Upper lobe of right lung (tissue), 1 donor: ENCODE results near the gene NUMA1. TPM values are rescaled to one million over a fixed set of nuclear protein-coding genes. Genes with fewer than 3 reads are reported as not detected.

Source experiments
- ATAC-seq: fragments of 200-7000 bp; cut with Tn5 transposase; one replicate; pipeline ENCODE4 v1.9.1; 2020; ENCODE audit warnings: mild to moderate bottlenecking, moderate library complexity
- DNase-seq: peaks from one replicate; pipeline ENCODE4 v3.0.0-alpha.2; 2020
- H3K27ac ChIP-seq: fragments of 200-600 bp; one replicate; pipeline ENCODE4 v1.8.0; 2022
- H3K27me3 ChIP-seq: fragments of 200-600 bp; one replicate; pipeline ENCODE4 v1.8.0; 2022; ENCODE audit warnings: mild to moderate bottlenecking
- H3K36me3 ChIP-seq: fragments of 200-600 bp; one replicate; pipeline ENCODE4 v1.8.0; 2022
- H3K4me1 ChIP-seq: fragments of 200-600 bp; one replicate; pipeline ENCODE4 v1.8.0; 2022
- H3K4me3 ChIP-seq: fragments of 200-600 bp; one replicate; pipeline ENCODE4 v1.8.0; 2022; ENCODE audit warnings: mild to moderate bottlenecking
- H3K9me3 ChIP-seq: fragments of 200-600 bp; one replicate; pipeline ENCODE4 v1.8.0; 2022
- CTCF ChIP-seq: fragments of 200-600 bp; IDR thresholded peaks from one replicate; pipeline ENCODE4 v1.8.0; 2022; ENCODE audit warnings: antibody characterized with exemption
- intact Hi-C: fragments of 100-400 bp; cut with DNase I; formaldehyde crosslinking; loops from one replicate; pipeline ENCODE4 v1.11.0; 2022
- total RNA-seq: library from RNA; stranded (reverse); fragmentation: NEBNext Ultra II Directional; extraction: Animal tissue kit (Norgen Biotek cat#: 25700); gene quantifications from one replicate; pipeline ENCODE4 v1.2.1, GENCODE V29; 2021
- donor health status: DM: no; HTN: yes; CAD: no; lungs with severe emphysema.

NUMA1 gene
- total RNA-seq, 1 donor from 2014 or later = 192 TPM

GRCh38 chr11:72085621-72086351 is 5.4 kb upstream of the NUMA1 start:
- Histone ChIP-seq H3K9me3 (no peaks in the 10 kb centered on the region), H3K4me1 (peaks cover 10% of the 10 kb centered on the region), H3K27ac (no peak overlapping the region), H3K27me3 (no peaks in the 10 kb centered on the region), H3K4me3 (no peak overlapping the region), H3K36me3 (peaks cover 29% of the 10 kb centered on the region)
- DNase-seq = no peak
- no peak for ATAC-seq
- no peak for TF ChIP-seq CTCF
- intact Hi-C loops = loop anchor here (5.0 kb wide), 1 partner anchor 58 kb away; no protein-coding TSS in a partner anchor

- intact Hi-C loops = loop anchor here (5.0 kb wide), 1 partner anchor 58 kb away; no protein-coding TSS in a partner anchor
These were observed 4.6 kb upstream of the NUMA1 start for GRCh38 chr11:72084965-72085364.

GRCh38 chr11:72084076-72084475 is 3.7 kb upstream of the NUMA1 start:
- Histone ChIP-seq H3K4me3 (no peak overlapping the region), H3K4me1 (peaks cover 16% of the 10 kb centered on the region), H3K36me3 (peaks cover 19% of the 10 kb centered on the region), H3K27me3 (no peaks in the 10 kb centered on the region), H3K9me3 (no peaks in the 10 kb centered on the region), H3K27ac (no peak overlapping the region)
- intact Hi-C loops = no loop called here
- ATAC-seq (no peak), DNase-seq (no peak)
- TF ChIP-seq CTCF = no peak

More at GRCh38 chr11:72084965-72085364, 4.6 kb upstream of the NUMA1 start:
- Histone ChIP-seq H3K27ac (no peak overlapping the region), H3K4me1 (peaks cover 10% of the 10 kb centered on the region), H3K36me3 (peaks cover 28% of the 10 kb centered on the region), H3K4me3 (no peak overlapping the region), H3K9me3 (no peaks in the 10 kb centered on the region), H3K27me3 (no peaks in the 10 kb centered on the region)
- ATAC-seq (no peak), DNase-seq (no peak)
- TF ChIP-seq CTCF = no peak

GRCh38 chr11:72083414-72083813 is 3.1 kb upstream of the NUMA1 start:
- Histone ChIP-seq H3K4me3 (no peak overlapping the region), H3K36me3 (peaks cover 14% of the 10 kb centered on the region), H3K9me3 (no peaks in the 10 kb centered on the region), H3K27ac (no peak overlapping the region), H3K27me3 (no peaks in the 10 kb centered on the region), H3K4me1 (peaks cover 20% of the 10 kb centered on the region)
- DNase-seq = no peak
- no peak for TF ChIP-seq CTCF
- no peak for ATAC-seq
- intact Hi-C loops = no loop called here

- DNase-seq (no peak), ATAC-seq (no peak)
- peak overlapping the region; percentile 93 for H3K27ac ChIP-seq
- no peak for TF ChIP-seq CTCF
- H3K4me3 ChIP-seq = no peak overlapping the region
- peaks cover 3% of the 10 kb centered on the region for H3K36me3 ChIP-seq
- H3K9me3 ChIP-seq = no peaks in the 10 kb centered on the region
- intact Hi-C loops = no loop called here
- peaks cover 20% of the 10 kb centered on the region for H3K4me1 ChIP-seq
- no peaks in the 10 kb centered on the region for H3K27me3 ChIP-seq
These were observed 1.6 kb upstream of the NUMA1 start for GRCh38 chr11:72081821-72082453.
